GM12865 (cell line): ENCODE measurements around the gene TMEM38A.

ENCODE experiments used
- DNase-seq: peaks from one replicate; pipeline ENCODE4 v3.0.0; 2010; ENCODE audit warnings: low read depth
- H3K4me3 ChIP-seq: 2 replicates; pipeline ENCODE4 v1.5.1; 2011; ENCODE audit warnings: mild to moderate bottlenecking, low read depth, low read length, control low read depth
- CTCF ChIP-seq: IDR thresholded peaks from 2 replicates; pipeline ENCODE4 v1.5.1; 2011; ENCODE audit warnings: low read length, control low read depth, low read depth, inconsistent platforms; ENCODE audit not compliant: insufficient read depth; ENCODE audit errors: missing control alignments

Gene TMEM38A

GRCh38 chr19:16739546-16739945 is 78.6 kb downstream of the TMEM38A start:
- H3K4me3 ChIP-seq, result no peak overlapping the region
- no peak for DNase-seq
- no peak for TF ChIP-seq CTCF
